ENCODE measurements around the gene PLCD3. TPM values are rescaled to one million over a fixed set of nuclear protein-coding genes. Genes with fewer than 3 reads are reported as not detected.

Gene PLCD3
- total RNA-seq, 1 donor from 2014 or later, result 54.0 TPM

DNA sequence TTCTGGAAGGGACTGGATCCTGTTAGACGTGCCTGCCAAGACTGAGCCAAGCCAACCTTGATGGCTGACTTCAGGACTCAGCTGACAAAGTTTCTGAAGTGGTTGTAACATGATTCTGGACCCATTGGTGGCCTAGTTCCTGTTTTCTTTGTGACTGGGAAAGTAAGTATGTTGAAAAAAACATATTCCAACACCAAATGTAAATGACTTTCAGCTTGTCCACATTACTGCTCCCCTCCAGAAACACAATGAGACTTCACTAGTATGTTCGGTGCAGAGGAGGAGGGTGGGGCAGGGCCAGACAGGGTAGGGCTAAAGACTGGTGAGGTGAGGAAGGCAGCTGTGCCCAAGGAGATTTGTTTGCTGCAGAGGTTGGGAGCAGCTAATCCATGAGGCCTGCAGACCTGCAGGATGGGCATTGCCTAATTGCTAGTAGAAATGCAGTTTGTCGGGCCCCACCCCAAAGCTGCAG lies 44.8 kb downstream of the PLCD3 start:
- TF ChIP-seq, protein P1, sequence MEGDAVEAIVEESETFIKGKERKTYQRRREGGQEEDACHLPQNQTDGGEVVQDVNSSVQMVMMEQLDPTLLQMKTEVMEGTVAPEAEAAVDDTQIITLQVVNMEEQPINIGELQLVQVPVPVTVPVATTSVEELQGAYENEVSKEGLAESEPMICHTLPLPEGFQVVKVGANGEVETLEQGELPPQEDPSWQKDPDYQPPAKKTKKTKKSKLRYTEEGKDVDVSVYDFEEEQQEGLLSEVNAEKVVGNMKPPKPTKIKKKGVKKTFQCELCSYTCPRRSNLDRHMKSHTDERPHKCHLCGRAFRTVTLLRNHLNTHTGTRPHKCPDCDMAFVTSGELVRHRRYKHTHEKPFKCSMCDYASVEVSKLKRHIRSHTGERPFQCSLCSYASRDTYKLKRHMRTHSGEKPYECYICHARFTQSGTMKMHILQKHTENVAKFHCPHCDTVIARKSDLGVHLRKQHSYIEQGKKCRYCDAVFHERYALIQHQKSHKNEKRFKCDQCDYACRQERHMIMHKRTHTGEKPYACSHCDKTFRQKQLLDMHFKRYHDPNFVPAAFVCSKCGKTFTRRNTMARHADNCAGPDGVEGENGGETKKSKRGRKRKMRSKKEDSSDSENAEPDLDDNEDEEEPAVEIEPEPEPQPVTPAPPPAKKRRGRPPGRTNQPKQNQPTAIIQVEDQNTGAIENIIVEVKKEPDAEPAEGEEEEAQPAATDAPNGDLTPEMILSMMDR (IDR thresholded peaks at IDR 0.05; ENCODE audit: unreplicated experiment), result no peak
- H3K36me3 Mint-ChIP-seq, result peaks cover 35% of the 10 kb centered on the region
- no peak for DNase-seq (ENCODE audit: low spot score in 2 of 2, unreplicated experiment in 2 of 2)
- no peaks in the 10 kb centered on the region for H3K9me3 Mint-ChIP-seq
- no peak overlapping the region for H3K27ac Mint-ChIP-seq
- H3K27me3 Mint-ChIP-seq (ENCODE audit: low read depth), result no peaks in the 10 kb centered on the region
- no peaks in the 10 kb centered on the region for H3K4me1 Mint-ChIP-seq
- H3K4me3 Mint-ChIP-seq, result no peak overlapping the region

DNA sequence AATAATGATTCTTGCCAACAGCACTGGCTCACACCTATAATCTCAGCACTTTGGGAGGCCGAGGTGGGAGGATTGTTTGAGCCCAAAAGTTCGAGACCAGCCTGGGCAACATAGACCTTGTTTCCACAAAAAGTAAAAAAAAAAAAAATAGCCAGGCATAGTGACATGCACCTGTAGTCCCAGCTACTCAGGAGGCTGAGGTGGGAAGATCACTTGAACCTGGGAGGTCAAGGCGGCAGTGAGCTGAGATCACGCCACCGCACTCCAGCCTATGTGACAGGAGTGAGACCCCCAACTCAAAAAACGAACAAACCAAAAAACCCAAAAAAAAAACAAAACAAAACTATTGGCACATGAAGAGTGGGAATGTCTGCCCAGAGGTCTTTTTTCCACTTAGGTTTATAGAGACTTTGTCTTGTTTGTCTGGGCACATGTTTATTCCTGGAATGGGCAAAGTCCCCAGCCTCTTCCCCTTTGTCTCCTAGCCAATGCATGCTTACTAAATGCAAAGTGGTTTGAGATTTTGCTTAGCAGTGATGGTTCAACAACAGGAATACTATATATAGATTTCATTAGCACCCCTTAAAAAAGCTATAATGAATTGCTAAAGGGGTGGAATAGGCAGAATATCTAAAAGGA lies 45.3 kb downstream of the PLCD3 start:
- no peaks in the 10 kb centered on the region for H3K4me1 Mint-ChIP-seq
- TF ChIP-seq, protein P1 (IDR thresholded peaks at IDR 0.05; ENCODE audit: unreplicated experiment), result no peak
- H3K27me3 Mint-ChIP-seq (ENCODE audit: low read depth), result no peaks in the 10 kb centered on the region
- no peak overlapping the region for H3K4me3 Mint-ChIP-seq
- DNase-seq (ENCODE audit: low spot score in 2 of 2, unreplicated experiment in 2 of 2), result no peak
- no peak overlapping the region for H3K27ac Mint-ChIP-seq
- peaks cover 31% of the 10 kb centered on the region for H3K36me3 Mint-ChIP-seq
- H3K9me3 Mint-ChIP-seq, result no peaks in the 10 kb centered on the region

DNA sequence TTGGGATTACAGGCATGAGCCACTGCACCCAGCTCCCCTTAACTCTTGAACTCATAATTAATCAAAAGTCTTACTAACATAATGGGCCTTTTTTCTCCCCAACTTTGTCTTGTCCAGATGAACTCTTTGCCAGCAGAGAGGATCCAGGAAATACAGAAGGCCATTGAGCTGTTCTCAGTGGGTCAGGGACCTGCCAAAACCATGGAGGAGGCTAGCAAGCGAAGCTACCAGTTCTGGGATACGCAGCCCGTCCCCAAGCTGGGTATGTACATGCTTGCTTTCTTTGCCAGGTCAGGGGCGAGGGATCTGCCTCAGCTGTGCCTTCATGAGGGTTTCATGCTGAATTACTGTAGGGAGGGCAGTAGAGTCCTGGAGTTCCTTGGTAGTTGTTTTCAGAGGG lies 45.9 kb downstream of the PLCD3 start:
- Mint-ChIP-seq H3K9me3 (no peaks in the 10 kb centered on the region), H3K36me3 (peaks cover 34% of the 10 kb centered on the region), H3K27ac (no peak overlapping the region), H3K4me1 (no peaks in the 10 kb centered on the region), H3K27me3 (ENCODE audit: low read depth) (no peaks in the 10 kb centered on the region), H3K4me3 (no peak overlapping the region)
- TF ChIP-seq, protein P1 (IDR thresholded peaks at IDR 0.05; ENCODE audit: unreplicated experiment), result no peak
- no peak for DNase-seq (ENCODE audit: low spot score in 2 of 2, unreplicated experiment in 2 of 2)

DNA sequence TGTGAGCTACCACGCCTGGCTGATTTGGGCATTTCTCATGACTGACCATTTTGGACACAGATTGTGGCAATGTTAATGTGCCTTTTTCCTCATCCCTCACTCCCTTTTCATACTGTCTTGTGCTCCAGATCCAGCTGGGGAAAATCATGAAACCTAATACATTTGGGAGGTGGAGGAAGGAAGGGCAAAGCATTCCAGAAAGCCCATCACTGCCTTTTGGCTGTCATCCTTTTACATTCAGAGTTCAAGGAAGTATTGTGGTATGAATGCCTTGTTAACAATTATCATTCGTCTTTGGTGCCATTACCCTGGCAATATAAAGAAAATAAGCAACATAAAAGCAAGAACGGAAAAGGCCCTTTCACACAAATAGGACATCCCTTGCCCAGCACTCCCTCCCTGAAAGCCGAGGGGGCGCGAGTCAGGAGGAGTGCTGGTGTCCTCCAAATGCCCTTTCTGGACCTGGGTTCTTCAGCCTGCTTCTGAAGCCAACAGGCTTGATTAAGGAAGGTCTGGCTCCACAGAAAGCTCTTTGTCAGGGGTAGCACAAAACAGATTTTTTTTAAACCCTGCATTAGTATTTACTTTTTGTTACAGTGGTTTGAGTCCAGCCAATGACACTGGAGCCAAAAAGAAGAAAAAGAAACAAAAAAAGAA lies 51.1 kb downstream of the PLCD3 start:
- Mint-ChIP-seq H3K27ac (peak overlapping the region; percentile 12), H3K4me3 (no peak overlapping the region)

DNA sequence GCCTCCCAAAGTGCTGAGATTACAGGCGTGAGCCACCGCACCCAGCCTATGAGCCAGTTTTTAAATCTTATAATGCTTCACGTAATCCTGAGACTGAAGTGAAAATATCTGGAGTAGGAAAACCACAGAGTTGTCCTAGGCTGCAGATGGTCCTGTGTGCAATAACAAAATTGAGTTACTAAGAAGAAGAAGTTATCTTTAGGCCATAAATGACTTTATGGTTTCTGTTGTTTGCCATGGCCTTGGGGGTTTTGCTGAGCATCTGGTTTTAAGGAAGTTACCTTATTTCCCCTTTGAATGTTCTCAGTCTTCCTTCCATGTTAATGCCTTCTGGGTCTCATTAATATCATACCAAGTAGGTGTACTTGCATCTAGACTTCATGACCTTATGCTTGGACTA lies 54.7 kb downstream of the PLCD3 start:
- no peak for DNase-seq (ENCODE audit: low spot score in 2 of 2, unreplicated experiment in 2 of 2)
- H3K36me3 Mint-ChIP-seq, result peaks cover 30% of the 10 kb centered on the region
- no peaks in the 10 kb centered on the region for H3K9me3 Mint-ChIP-seq
- no peak overlapping the region for H3K27ac Mint-ChIP-seq
- no peaks in the 10 kb centered on the region for H3K27me3 Mint-ChIP-seq (ENCODE audit: low read depth)
- TF ChIP-seq, protein P1 (IDR thresholded peaks at IDR 0.05; ENCODE audit: unreplicated experiment), result no peak
- no peak overlapping the region for H3K4me3 Mint-ChIP-seq
- H3K4me1 Mint-ChIP-seq, result peaks cover 9% of the 10 kb centered on the region

More for the DNA sequence above, 51.1 kb downstream of the PLCD3 start:
- Mint-ChIP-seq H3K36me3 (peaks cover 28% of the 10 kb centered on the region), H3K9me3 (no peaks in the 10 kb centered on the region), H3K4me1 (peaks cover 4% of the 10 kb centered on the region), H3K27me3 (ENCODE audit: low read depth) (no peaks in the 10 kb centered on the region)
- no peak for DNase-seq (ENCODE audit: low spot score in 2 of 2, unreplicated experiment in 2 of 2)
- TF ChIP-seq, protein P1 (IDR thresholded peaks at IDR 0.05; ENCODE audit: unreplicated experiment), result no peak

All from mesothelial cell of epicardium (in vitro differentiated cells).